ENCODE data around the gene ARPC5. TPM values are rescaled to one million over a fixed set of nuclear protein-coding genes. Genes with fewer than 3 reads are reported as not detected.

ARPC5 gene
- total RNA-seq, 1 donor from 2014 or later: 163 TPM

DNA sequence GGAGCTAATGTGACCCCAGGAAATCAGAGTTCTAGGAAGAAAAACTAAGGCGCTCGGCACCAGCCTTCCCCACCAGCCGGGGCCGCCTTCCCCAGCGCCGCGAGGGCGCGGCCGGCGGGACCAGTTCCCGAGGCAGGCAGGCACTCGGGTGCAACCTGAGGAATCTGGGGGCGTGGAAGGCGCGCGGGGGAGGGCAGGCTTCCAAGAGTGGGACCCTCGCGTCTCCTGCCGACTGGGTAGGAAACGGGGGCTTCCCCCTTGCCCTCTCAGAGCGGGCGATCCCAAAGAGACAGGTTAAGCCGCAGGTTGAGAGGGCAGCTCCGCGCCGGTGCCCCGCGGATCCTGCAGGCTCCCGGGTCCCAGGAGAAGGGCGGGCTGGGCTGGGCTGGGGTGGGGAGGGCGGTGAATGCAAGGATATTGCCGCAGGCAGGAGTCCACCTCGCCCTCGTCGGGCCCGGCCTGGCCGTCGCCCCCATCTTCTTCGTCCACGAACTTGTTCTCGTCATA, 431 bp downstream of the ARPC5 start:
- H3K36me3 ChIP-seq (ENCODE audit: control insufficient read depth, insufficient read depth, low read length): no peaks in the 10 kb centered on the region
- DNase-seq (ENCODE audit: low read depth): no peak
- H3K27me3 ChIP-seq (ENCODE audit: control insufficient read depth, insufficient read depth, low read length): no peaks in the 10 kb centered on the region
- TF ChIP-seq, protein P1, sequence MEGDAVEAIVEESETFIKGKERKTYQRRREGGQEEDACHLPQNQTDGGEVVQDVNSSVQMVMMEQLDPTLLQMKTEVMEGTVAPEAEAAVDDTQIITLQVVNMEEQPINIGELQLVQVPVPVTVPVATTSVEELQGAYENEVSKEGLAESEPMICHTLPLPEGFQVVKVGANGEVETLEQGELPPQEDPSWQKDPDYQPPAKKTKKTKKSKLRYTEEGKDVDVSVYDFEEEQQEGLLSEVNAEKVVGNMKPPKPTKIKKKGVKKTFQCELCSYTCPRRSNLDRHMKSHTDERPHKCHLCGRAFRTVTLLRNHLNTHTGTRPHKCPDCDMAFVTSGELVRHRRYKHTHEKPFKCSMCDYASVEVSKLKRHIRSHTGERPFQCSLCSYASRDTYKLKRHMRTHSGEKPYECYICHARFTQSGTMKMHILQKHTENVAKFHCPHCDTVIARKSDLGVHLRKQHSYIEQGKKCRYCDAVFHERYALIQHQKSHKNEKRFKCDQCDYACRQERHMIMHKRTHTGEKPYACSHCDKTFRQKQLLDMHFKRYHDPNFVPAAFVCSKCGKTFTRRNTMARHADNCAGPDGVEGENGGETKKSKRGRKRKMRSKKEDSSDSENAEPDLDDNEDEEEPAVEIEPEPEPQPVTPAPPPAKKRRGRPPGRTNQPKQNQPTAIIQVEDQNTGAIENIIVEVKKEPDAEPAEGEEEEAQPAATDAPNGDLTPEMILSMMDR (IDR thresholded peaks at IDR 0.05; ENCODE audit: insufficient read depth, low read length, poor library complexity, severe bottlenecking): no peak
- peak overlapping the region; percentile 69 for H3K4me3 ChIP-seq (ENCODE audit: low read depth, low read length)

DNA sequence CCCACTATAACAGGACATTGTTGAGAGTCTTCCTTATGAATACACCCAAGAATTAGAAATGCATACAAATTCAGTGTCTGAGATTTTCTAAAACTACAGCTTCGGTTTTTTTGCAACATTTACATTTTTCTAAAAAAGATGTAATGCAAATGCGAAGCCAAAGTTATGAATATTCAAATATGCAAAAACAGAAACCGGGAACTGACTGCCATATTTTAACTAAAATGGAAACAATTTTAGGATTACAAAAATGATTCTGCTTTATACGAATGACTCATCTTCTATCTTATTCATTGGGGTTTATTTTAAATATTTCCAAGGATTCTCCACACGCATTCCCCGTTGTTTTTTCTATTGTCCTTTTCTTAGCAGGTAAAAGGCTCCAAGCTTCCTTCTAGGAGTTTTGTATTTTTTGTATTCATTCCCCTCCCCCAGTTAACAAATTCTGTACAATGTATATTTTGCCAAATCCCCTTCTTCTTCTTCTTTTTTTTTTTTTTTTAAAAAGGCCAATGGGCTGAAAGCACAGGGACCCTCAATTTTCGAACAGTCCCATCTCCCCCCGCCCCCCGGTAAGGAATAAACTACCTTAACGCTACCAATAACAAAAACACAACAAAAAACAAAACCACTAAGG, 1.0 kb downstream of the ARPC5 start:
- Histone ChIP-seq H3K4me3 (ENCODE audit: low read depth, low read length) (peak overlapping the region; percentile 69), H3K27me3 (ENCODE audit: control insufficient read depth, insufficient read depth, low read length) (no peaks in the 10 kb centered on the region), H3K36me3 (ENCODE audit: control insufficient read depth, insufficient read depth, low read length) (no peaks in the 10 kb centered on the region)
- no peak for DNase-seq (ENCODE audit: low read depth)
- TF ChIP-seq, protein P1 (IDR thresholded peaks at IDR 0.05; ENCODE audit: insufficient read depth, low read length, poor library complexity, severe bottlenecking): no peak

- no peaks in the 10 kb centered on the region for H3K27me3 ChIP-seq (ENCODE audit: control insufficient read depth, insufficient read depth, low read length)
- peak overlapping the region; percentile 69 for H3K4me3 ChIP-seq (ENCODE audit: low read depth, low read length)
- peak; percentile 51 for DNase-seq (ENCODE audit: low read depth)
- TF ChIP-seq, protein P1 (IDR thresholded peaks at IDR 0.05; ENCODE audit: insufficient read depth, low read length, poor library complexity, severe bottlenecking): peak; percentile 55
- H3K36me3 ChIP-seq (ENCODE audit: control insufficient read depth, insufficient read depth, low read length): no peaks in the 10 kb centered on the region
Measured at GRCh38 chr1:183633676-183634343, 1.8 kb downstream of the ARPC5 start.

- TF ChIP-seq, protein P1 (IDR thresholded peaks at IDR 0.05; ENCODE audit: insufficient read depth, low read length, poor library complexity, severe bottlenecking): no peak
- DNase-seq (ENCODE audit: low read depth): no peak
- Histone ChIP-seq H3K27me3 (ENCODE audit: control insufficient read depth, insufficient read depth, low read length) (no peaks in the 10 kb centered on the region), H3K36me3 (ENCODE audit: control insufficient read depth, insufficient read depth, low read length) (no peaks in the 10 kb centered on the region), H3K4me3 (ENCODE audit: low read depth, low read length) (peak overlapping the region; percentile 14)
Measured at GRCh38 chr1:183632964-183633363, 2.6 kb downstream of the ARPC5 start.

GRCh38 chr1:183632114-183632513, 3.5 kb downstream of the ARPC5 start:
- Histone ChIP-seq H3K4me3 (ENCODE audit: low read depth, low read length) (no peak overlapping the region), H3K27me3 (ENCODE audit: control insufficient read depth, insufficient read depth, low read length) (no peaks in the 10 kb centered on the region), H3K36me3 (ENCODE audit: control insufficient read depth, insufficient read depth, low read length) (no peaks in the 10 kb centered on the region)
- DNase-seq (ENCODE audit: low read depth): no peak
- TF ChIP-seq, protein P1 (IDR thresholded peaks at IDR 0.05; ENCODE audit: insufficient read depth, low read length, poor library complexity, severe bottlenecking): no peak

Measured in kidney epithelial cell (primary cell).